Cardiac fibroblast (primary cell): ENCODE data around the gene SAE1.

Experiments used
- DNase-seq, 2 donors: peaks; one replicate each; pipeline versions ENCODE4 v3.0.0 to v3.0.0-alpha.2; 2010; ENCODE audit warnings: low read depth in 2 of 2
- H3K4me3 ChIP-seq, 2 donors: replicated peaks in 1 of 2; 1 replicate in 1 of 2; 2 replicates in 1 of 2; pipeline ENCODE4 v1.5.1; 2011; ENCODE audit warnings: low read depth in 2 of 2, low read length in 2 of 2, mild to moderate bottlenecking in 2 of 2, moderate library complexity in 1 of 2
- TF ChIP-seq, protein P1 (sequence below): IDR thresholded peaks from one replicate; pipeline ENCODE4 v1.5.1; 2011; ENCODE audit warnings: low read depth, mild to moderate bottlenecking, low read length, inconsistent platforms

SAE1 gene

DNA sequence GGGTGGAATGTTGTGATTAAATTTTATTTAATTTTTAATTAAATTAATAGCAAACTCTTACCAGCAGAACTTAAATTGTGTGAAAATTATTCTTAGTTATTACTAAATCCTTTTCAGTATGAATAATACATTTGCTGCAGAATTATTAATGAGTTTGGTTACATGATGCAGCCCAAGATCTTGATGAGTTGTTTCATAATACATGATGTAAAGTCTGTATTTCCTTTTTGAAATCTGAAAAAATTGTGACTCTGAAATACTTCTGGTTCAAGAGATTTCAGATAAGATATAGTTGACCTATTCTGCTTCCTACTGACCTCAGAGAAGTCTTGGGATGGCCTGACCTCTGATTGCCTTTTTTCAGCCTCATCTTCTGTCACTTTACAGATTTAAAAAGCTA, 11.1 kb downstream of the SAE1 start:
- no peak for DNase-seq
- TF ChIP-seq, protein P1, sequence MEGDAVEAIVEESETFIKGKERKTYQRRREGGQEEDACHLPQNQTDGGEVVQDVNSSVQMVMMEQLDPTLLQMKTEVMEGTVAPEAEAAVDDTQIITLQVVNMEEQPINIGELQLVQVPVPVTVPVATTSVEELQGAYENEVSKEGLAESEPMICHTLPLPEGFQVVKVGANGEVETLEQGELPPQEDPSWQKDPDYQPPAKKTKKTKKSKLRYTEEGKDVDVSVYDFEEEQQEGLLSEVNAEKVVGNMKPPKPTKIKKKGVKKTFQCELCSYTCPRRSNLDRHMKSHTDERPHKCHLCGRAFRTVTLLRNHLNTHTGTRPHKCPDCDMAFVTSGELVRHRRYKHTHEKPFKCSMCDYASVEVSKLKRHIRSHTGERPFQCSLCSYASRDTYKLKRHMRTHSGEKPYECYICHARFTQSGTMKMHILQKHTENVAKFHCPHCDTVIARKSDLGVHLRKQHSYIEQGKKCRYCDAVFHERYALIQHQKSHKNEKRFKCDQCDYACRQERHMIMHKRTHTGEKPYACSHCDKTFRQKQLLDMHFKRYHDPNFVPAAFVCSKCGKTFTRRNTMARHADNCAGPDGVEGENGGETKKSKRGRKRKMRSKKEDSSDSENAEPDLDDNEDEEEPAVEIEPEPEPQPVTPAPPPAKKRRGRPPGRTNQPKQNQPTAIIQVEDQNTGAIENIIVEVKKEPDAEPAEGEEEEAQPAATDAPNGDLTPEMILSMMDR = no peak
- H3K4me3 ChIP-seq = no peak overlapping the region

DNA sequence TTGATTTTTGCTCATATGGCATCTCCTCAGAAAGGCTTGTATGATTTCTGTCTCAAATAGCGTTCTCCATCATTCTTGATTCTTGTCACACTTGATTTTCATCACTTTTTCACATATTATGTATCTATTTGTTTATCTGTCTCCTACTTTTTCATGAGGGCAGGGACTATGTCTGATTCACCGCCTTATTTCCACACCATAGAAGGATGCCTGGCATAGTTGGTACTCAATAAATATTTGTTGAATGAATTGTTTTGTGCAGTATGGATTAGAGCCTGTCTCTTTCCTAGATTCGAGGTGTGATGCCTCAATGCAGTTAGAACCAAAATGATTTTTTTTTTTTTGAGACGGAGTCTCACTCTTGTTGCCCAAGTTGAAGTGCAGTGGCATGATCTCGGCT, 12.1 kb downstream of the SAE1 start:
- DNase-seq = no peak
- no peak overlapping the region for H3K4me3 ChIP-seq
- TF ChIP-seq, protein P1 = no peak

DNA sequence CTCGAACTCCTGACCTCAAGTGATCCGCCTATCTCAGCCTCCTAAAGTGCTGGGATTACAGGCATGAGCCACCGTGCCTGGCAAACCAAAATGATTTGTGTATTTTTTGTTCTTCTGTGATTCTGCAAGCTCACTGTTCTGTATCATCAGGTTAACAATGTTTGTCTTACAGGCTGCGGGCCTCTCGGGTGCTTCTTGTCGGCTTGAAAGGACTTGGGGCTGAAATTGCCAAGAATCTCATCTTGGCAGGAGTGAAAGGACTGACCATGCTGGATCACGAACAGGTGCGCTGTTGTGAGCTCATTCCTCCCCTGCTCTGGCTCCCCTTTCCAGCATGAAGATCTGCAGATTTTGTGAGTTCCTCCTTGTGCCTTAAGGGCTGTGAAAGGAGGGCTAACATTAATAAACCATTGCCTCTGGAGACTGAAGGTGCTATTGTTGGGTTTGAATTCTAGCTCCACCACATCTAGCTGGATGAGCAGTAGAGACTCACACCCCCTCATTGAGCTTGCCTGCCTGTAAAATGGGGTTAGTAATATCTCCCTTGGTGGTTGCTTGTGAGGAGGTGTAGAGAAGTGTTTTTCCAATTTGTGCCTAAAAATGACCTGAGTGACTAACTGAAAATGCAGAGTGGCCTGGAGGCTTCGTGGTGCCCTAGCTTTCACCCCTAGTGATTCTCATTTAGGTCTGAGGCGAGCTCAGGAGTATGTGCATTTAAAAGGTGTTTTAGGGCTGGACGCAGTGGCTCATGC, 12.9 kb downstream of the SAE1 start:
- no peak overlapping the region for H3K4me3 ChIP-seq
- no peak for DNase-seq
- TF ChIP-seq, protein P1 = no peak

DNA sequence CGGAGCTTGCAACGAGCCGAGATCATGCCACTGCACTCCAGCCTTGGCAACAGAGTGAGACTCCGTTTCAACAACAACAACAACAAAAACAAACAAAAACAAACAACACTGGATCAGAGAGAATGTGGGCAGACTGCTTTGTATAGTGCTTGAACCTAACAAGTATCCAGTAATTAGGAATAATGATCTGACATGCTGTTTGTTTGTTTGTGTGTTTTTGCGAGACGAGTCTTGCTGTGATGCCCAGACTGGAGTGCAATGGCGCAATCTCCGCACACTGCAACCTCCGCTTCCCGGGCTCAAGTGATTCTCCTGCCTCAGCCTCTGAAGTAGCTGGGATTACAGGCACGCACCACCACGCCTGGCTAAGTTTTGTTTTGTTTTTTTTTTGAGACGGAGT, 14.0 kb downstream of the SAE1 start:
- TF ChIP-seq, protein P1 = no peak
- no peak for DNase-seq
- no peak overlapping the region for H3K4me3 ChIP-seq

DNA sequence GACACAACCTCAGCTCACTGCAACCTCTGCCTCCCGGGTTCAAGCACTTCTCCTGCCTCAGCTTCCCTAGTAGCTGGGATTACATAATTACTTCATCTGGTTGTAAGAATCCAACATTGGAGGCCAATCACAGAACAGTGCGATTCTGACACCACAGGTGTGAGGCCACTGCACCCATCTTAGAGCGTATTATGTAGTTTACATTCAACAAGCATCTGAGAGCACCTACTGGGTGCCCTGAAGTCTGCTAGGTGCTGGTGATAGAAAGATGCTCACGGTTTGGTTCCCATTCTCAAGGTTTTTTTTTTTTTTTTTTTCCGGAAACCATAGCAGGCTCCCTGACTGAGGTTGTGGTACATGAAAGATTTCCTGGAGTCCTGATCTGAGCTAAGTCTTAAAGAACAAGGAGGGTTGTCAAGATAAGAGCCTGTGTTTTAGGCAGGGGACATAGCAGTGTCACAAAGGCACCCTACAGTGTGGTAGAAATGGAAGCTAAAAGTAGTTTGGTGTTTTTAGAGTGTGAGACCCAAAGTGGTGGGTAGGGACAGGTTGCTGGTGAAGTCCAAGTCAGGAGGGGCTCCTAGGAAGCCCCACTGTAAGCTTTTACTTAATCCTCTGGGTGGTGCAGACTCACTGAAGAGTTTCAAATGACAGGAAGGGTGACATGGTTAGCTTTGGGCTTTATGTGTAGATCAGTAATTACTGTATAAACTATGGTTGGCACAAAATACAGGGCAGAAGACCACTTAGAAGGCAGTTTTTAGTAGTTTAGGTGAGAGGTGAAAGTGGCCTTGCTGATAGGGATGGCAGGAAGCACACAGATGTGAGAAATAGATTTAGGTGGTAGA, 15.2 kb downstream of the SAE1 start:
- TF ChIP-seq, protein P1 = no peak
- no peak for DNase-seq
- H3K4me3 ChIP-seq = no peak overlapping the region

DNA sequence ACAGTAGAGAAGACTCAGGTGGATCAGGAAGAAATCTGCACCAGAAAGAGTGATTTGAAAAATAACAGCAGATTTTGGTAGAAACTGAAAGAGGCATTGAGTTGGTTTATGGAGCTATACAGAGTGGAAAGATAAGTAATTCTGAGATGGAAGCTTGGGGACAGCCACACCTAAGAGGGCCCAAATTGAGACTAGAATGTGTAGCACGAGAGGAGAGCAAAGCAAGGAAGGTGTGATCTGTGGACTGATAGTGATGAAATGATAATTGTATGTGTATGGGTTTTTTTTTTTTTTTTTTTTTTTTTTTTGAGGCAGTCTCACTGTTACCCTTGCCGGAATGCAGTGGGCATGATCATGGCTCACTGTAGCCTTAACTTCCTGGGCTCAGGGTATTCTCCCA, 16.3 kb downstream of the SAE1 start:
- H3K4me3 ChIP-seq = no peak overlapping the region
- TF ChIP-seq, protein P1 = no peak
- no peak for DNase-seq
